Loucy (cell line): ENCODE measurements around the gene STOM.

Experiments
- H2AFZ ChIP-seq: fragments of 200-600 bp; sonication (generic); 2 replicates; pipeline ENCODE4 v1.6.0; 2016; ENCODE audit warnings: antibody characterized with exemption, mild to moderate bottlenecking, low read length, moderate library complexity
- H3F3A ChIP-seq: fragments of 200-600 bp; 2 replicates; pipeline ENCODE4 v1.6.0; 2016; ENCODE audit warnings: antibody characterized with exemption, low read depth, mild to moderate bottlenecking
- H3K27me3 ChIP-seq: fragments of 200-600 bp; sonication (generic); 2 replicates; pipeline ENCODE4 v1.6.1; 2014; ENCODE audit warnings: low read length, mild to moderate bottlenecking; ENCODE audit not compliant: insufficient read depth, poor library complexity, severe bottlenecking
- H3K36me3 ChIP-seq: fragments of 200-600 bp; sonication (generic); 2 replicates; pipeline ENCODE4 v1.6.1; 2016; ENCODE audit warnings: low read length; ENCODE audit not compliant: insufficient read depth
- H3K4me1 ChIP-seq: fragments of 200-600 bp; sonication (generic); 2 replicates; pipeline ENCODE4 v1.5.1; 2014; ENCODE audit warnings: low read length, mild to moderate bottlenecking; ENCODE audit not compliant: insufficient read depth, poor library complexity, severe bottlenecking
- H3K4me2 ChIP-seq: fragments of 200-600 bp; sonication (generic); 2 replicates; pipeline ENCODE4 v1.6.0; 2014; ENCODE audit warnings: antibody characterized with exemption, low read length, low read depth, mild to moderate bottlenecking; ENCODE audit not compliant: poor library complexity, severe bottlenecking
- H3K4me3 ChIP-seq: fragments of 200-600 bp; sonication (generic); 2 replicates; pipeline ENCODE4 v1.5.1; 2014; ENCODE audit warnings: low read length, mild to moderate bottlenecking, mixed read lengths; ENCODE audit not compliant: poor library complexity, severe bottlenecking
- H3K79me2 ChIP-seq: fragments of 200-600 bp; sonication (generic); 2 replicates; pipeline ENCODE4 v1.6.1; 2014; ENCODE audit warnings: low read length; ENCODE audit not compliant: insufficient read depth
- H3K9ac ChIP-seq: fragments of 200-600 bp; sonication (generic); 2 replicates; pipeline ENCODE4 v1.6.0; 2014; ENCODE audit warnings: mild to moderate bottlenecking, low read depth, low read length, moderate library complexity; ENCODE audit not compliant: poor library complexity, severe bottlenecking
- H3K9me2 ChIP-seq: fragments of 200-600 bp; sonication (generic); replicated peaks from 2 replicates; pipeline ENCODE4 v1.6.1; 2016; ENCODE audit warnings: low read depth, low read length, mixed read lengths
- H3K9me3 ChIP-seq: fragments of 200-600 bp; sonication (generic); 2 replicates; pipeline ENCODE4 v1.6.1; 2014; ENCODE audit warnings: mild to moderate bottlenecking, antibody characterized with exemption, low read length, low read depth; ENCODE audit not compliant: insufficient read depth
- H4K20me1 ChIP-seq: fragments of 200-600 bp; sonication (generic); 2 replicates; pipeline ENCODE4 v1.6.0; 2014; ENCODE audit warnings: antibody characterized with exemption, low read length, mild to moderate bottlenecking; ENCODE audit not compliant: insufficient read depth, poor library complexity, severe bottlenecking
- CTCF ChIP-seq: fragments of 200-600 bp; sonication (generic); conservative IDR thresholded peaks from 2 replicates; pipeline ENCODE4 v1.5.1; 2014; ENCODE audit warnings: mild to moderate bottlenecking, antibody characterized with exemption, low read length
- EZH2phosphoT487 ChIP-seq: fragments of 200-600 bp; IDR thresholded peaks from 2 replicates; pipeline ENCODE4 v1.6.1; 2018; ENCODE audit warnings: antibody characterized with exemption, mild to moderate bottlenecking, moderate library complexity, borderline replicate concordance

STOM gene

DNA sequence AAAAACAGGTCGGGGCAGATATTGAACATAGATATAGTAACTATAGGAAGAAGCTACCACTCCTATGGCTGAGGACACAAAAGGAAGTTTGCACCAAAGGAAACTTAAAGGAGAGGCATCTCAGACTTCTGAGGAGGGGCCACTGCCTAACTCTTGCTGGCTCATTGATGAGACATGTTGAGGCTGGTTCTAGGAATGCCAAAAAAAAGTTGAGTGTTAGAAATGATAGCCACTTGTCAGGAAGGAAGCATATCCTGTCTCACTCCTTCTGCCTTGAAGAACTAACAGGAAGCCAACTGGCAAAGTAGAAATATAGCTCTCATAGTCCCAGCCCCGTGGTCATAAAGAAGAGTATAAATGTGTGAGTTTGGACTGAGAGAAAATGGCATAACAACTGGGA is 23.3 kb upstream of the STOM start:
- Histone ChIP-seq H3K36me3 (no peaks in the 10 kb centered on the region), H3K9me2 (no peaks in the 10 kb centered on the region), H3K27me3 (no peaks in the 10 kb centered on the region), H3K4me3 (peak overlapping the region; percentile 55), H3K79me2 (no peaks in the 10 kb centered on the region), H4K20me1 (no peaks in the 10 kb centered on the region), H2AFZ (peak overlapping the region; percentile 1; the same call in 1 of the 2 replicates), H3K4me2 (peak overlapping the region; percentile 71), H3K9ac (peak overlapping the region; percentile 50), H3K4me1 (peaks cover 36% of the 10 kb centered on the region), H3K9me3 (peaks cover 3% of the 10 kb centered on the region; the same call in 1 of the 2 replicates), H3F3A (no peaks in the 10 kb centered on the region)
- TF ChIP-seq EZH2phosphoT487 (no peak), CTCF (no peak)

DNA sequence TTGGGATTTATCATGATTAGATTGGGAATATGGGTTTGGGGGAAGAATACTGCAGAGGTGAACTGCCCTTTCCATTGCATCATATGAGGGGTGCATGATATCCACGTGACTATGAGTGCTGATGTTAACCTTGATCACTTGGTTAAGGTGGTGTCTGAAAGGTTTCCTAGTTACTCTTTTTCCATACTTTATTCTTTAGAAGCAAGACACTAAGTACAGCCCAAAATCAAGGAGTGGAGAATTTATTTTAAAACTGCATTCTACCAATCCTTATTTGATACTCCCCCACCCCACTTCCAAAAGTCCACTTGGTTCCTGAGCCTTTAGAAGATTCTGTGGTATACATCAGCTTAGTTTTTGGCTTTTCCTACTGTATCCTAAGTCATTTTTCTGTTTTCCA is 20.3 kb upstream of the STOM start:
- H3K27me3 ChIP-seq: no peaks in the 10 kb centered on the region
- no peaks in the 10 kb centered on the region for H3K9me3 ChIP-seq
- H3K79me2 ChIP-seq: no peaks in the 10 kb centered on the region
- H3K9me2 ChIP-seq: no peaks in the 10 kb centered on the region
- H4K20me1 ChIP-seq: no peaks in the 10 kb centered on the region
- H2AFZ ChIP-seq: no peak overlapping the region
- peaks cover 3% of the 10 kb centered on the region; the same call in 1 of the 2 replicates for H3F3A ChIP-seq
- H3K4me1 ChIP-seq: peaks cover 32% of the 10 kb centered on the region
- H3K36me3 ChIP-seq: no peaks in the 10 kb centered on the region
- TF ChIP-seq EZH2phosphoT487 (no peak), CTCF (no peak)
- H3K4me2 ChIP-seq: no peak overlapping the region
- no peak overlapping the region for H3K9ac ChIP-seq
- no peak overlapping the region for H3K4me3 ChIP-seq

GRCh38 chr9:121388140-121388905 is 18.3 kb upstream of the STOM start:
- H3F3A ChIP-seq: peaks cover 3% of the 10 kb centered on the region; the same call in 1 of the 2 replicates
- no peaks in the 10 kb centered on the region for H4K20me1 ChIP-seq
- no peaks in the 10 kb centered on the region for H3K36me3 ChIP-seq
- TF ChIP-seq EZH2phosphoT487 (no peak), CTCF (no peak)
- H3K4me2 ChIP-seq: no peak overlapping the region
- no peak overlapping the region for H2AFZ ChIP-seq
- no peaks in the 10 kb centered on the region for H3K9me2 ChIP-seq
- no peaks in the 10 kb centered on the region for H3K27me3 ChIP-seq
- no peaks in the 10 kb centered on the region for H3K79me2 ChIP-seq
- H3K9ac ChIP-seq: no peak overlapping the region
- no peak overlapping the region for H3K4me3 ChIP-seq
- no peaks in the 10 kb centered on the region for H3K9me3 ChIP-seq
- peaks cover 12% of the 10 kb centered on the region for H3K4me1 ChIP-seq
